Stimulated activated CD4-positive, alpha-beta T cell treated with anti-CD3 and anti-CD28 coated beads, TNF-alpha, amount 100 ng/mL, for 4 hours (primary cell): ENCODE data around the gene NTHL1.

Experiments used
- DNase-seq, 3 experiments: peaks; one replicate each; pipeline ENCODE4 v3.0.0-alpha.2; 2020; ENCODE audit warnings: low read depth in 3 of 3

NTHL1 gene

DNA sequence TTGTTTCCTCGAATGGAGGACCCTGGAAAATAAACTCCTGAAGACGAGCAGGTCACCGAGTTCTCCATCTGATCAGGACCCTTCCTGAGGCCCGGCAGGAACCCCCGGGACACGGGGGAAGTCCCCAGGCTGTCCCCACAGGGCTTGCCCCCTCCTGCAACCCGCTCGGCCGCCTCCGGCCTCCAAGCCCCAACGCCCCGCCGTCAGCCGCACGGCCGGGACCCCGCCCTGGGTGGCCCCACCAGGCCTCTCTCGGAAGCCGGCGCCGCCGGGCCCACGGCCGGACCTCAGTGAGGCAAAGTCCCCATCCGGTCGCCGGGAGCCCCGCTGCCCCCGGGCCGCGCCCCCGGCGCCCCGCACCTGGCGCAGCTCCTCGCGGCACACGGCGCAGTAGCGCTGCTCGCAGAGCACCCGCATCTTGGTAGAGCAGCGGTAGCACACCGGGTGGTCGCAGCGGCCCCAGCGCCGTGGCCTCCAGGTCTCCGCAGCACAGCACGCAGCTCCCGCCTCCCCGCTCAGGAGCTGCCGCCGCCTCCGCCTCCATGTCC, 38.4 kb downstream of the NTHL1 start:
- no peak for DNase-seq

DNA sequence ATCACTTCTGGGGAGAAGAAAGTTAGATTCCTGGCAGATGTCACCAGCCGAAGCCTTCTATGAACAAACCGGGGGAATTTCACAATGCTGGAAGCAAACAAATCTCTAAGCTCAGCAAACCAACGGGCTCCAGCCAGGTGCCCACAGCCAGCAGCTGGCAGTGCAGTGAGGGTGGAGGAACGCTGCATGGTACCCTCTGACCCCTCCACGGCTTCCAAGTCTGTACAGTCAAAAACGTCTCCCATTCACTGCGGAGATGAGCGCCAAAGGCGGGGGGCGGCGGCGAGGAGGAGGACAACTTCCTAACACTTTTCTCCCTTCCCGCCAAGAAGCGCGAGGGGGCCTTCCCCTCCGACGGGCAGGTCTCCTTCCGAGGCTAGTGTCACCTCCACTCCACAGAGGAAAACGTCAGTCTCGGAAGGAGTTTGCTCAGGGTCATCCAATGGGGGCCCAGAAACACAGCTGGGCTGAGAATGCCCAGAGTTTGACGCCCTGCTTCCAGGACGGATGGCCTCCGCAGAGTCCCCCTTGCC, 38.9 kb downstream of the NTHL1 start:
- DNase-seq: no peak

- DNase-seq: no peak
Observed at GRCh38 chr16:2008009-2008526, 39.6 kb downstream of the NTHL1 start.

DNA sequence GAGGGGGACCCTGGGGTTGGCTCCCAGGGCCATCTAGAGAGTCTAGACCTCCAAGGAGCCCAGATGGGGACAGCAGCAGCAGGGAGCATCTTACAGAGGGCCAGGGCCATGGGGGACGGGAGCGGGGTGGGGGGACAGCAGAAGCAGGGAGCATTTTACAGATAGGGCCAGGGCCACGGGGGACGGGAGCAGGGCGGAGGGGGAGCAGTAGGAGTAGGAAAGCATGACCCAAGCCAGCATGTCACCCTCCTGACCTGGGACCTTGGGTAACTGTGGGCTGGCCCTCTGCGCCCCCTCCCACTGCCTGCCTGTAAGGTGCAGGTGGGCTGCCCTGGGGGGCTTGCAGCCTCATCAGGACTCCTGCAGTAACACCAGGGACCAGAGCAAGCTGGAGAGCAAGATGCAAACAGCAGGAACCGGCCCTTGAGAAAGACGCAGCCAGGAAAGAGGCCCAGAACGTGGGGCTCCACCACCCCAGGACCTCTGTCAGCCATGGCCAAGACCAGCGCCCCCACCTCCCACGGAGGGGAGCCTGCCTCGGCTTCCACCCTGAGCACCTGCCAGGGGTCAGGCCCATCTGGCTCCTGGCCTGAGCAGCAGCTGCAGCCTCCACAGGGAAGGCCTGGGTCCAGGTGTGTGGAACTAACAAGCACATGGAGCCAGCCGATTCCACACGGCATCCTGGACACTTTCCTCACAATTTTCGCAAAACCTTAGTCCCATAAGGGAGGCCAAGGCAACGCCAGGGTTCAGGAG, 40.4 kb downstream of the NTHL1 start:
- no peak for DNase-seq

DNA sequence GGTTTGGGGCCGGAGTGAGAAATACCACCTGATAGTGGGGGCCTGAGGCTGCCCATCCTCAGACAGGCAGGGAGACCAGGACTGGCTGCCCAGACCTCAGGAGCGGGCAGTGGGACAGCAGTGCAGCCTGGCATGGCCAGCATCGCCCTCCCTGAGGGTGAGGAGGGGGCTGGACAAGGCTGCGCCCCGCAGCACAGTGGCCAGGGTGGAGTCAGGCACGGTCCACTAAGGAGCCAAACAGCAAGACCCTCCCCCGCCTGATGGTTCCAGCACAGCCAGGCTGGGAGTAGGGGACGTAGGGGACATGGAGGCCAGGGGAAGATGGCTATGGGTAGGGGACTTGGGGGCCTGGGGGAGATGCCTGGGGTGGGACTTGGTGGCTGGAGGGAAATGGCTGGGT, 41.3 kb downstream of the NTHL1 start:
- no peak for DNase-seq

- no peak for DNase-seq
Observed at GRCh38 chr16:2005646-2006045, 42.0 kb downstream of the NTHL1 start.

- no peak for DNase-seq
Observed at GRCh38 chr16:2004795-2005517, 42.7 kb downstream of the NTHL1 start.

DNA sequence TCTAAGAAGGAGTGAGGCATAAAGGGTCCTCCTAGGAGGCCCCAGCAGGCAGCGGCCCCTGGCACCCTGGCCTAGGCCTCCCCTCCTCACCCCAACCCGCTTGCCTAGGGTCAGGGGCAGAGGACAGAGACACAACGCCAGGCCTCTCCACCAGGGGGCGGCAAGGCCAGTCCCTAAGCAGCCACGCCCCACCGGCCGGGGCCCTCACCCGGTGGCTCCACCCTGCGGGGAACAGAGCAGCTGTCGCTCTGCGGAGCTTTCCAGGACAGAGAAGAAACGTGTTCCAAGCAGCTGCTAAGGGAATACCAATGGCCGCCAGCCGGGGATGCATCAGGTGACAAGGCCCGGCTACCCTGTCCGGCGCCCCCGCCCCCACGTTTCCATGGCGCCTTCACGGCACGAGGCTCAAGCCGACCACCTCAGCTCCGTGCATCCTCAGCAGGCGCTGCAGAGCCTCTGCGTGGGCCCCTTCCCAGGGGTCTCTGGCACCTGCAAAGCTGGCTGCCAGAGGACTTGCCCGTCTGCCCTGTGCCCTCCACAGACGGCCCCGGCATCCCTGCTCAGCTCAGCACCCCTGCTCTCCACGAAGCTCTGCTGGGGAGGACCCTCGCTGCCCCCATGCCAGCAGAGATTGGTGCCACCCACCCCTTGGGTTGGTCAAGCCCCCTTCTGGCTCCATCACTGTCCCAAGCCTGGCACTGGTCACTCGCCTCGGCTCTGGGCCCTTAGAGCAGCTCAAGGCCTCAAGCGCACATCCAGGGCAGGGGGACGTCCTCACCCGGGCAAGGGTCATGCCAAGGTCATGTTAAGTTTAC, 43.6 kb downstream of the NTHL1 start:
- peak; percentile 68 to 80 (median 76) for DNase-seq

- DNase-seq: no peak
Observed at GRCh38 chr16:2003231-2003826, 44.3 kb downstream of the NTHL1 start.

- no peak for DNase-seq
Observed at GRCh38 chr16:2002406-2003230, 45.0 kb downstream of the NTHL1 start.

- DNase-seq: no peak
Observed at GRCh38 chr16:2001456-2002355, 45.9 kb downstream of the NTHL1 start.

DNA sequence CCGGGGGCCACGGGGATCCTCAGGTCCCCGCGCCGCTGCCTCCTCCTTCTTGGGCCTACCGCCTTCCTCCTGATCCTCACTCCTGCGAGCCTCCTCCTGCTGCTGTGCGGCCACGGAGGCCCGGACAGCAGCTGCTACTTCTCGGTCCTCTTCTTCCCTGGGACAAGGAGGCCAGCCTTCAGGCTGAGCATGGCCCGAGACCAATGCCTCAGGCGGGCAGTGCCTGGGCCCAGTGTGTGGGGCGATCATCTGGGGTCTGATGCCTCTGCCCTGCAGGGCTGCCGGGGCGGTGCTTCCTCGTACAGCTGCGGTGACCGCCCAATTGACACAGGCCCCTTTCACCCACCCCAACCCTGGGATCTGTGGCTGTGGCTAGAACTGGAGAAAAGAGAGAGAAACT, 46.6 kb downstream of the NTHL1 start:
- no peak for DNase-seq

- no peak for DNase-seq
Observed at GRCh38 chr16:1999866-2000514, 47.6 kb downstream of the NTHL1 start.

DNA sequence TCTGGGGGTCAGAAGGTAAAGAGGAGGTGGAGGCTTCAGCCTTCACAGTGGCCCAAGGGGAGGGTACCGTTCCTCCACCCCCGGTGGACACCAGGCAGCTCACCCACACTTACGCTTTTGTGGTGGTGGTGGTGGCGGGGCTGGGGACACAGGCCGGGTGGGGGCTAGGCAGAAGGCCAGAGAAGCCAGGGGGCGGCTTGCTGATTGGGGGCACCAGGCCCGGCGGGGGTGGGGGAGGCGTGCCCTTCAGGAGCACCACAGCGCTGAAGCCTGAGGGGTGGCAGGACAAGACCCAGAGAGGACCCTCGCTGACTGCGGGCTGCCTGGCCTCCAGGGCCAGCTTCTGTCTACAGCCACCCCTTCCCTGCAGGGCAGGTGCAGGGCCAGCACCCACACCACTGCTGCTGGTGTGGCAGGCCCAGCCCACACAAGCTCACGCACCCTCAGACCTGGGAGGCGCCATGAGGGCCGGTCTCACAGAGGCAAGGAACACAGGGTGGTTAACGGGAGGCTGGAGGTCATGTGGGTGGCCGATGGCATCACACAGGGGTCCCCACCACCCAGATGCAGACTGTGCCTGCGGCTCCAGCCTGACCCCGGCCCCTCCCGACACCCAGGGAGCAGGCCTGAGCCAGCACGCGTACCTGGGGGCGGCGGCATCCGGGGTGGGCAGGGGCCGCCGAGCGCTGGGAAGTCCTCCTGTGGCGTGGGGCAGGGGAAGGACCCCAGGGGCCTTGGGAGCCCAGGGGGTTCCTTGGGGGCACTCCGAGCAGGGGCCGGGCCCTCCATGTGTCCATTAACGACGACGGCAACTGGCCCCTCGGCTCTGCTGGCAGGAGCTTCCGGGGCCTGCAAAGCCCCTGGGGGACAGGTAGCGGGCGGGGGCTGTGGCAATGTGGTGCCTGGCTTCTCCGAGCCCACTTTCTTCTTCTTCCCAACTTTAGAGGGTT, 48.5 kb downstream of the NTHL1 start:
- DNase-seq: no peak

- DNase-seq: no peak
Observed at GRCh38 chr16:1998360-1998835, 49.2 kb downstream of the NTHL1 start.

- no peak for DNase-seq
Observed at GRCh38 chr16:1997494-1998359, 49.9 kb downstream of the NTHL1 start.

DNA sequence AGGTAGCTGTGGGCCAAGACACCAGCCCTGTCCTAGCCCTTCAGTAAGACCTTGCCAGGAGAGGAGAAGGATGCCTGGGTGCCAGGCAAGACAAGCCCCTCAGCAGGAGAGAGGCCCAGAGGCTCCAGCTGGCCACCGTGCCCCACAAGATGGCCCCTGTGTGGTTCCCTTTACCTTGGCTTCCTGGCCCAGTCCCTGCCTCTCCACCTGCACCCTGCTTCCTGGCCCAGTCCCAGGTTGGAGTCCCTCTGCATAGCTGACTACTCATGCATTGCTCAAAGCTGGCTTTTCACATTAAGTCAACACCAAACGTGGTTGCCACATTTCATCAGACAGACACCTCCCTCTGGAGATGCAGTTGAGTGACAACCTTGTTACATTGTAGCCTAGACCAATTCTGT, 53.9 kb downstream of the NTHL1 start:
- no peak for DNase-seq
